Nephron progenitor cell (in vitro differentiated cells): ENCODE results near the gene CLEC16A.
A peak's percentile ranks its signal among the peaks of the same experiment; 100 is the strongest.

ENCODE experiments used
- DNase-seq: peaks from one replicate; pipeline ENCODE4 v3.0.0; 2021
- H3K27ac Mint-ChIP-seq: 2 replicates; pipeline ENCODE4 v1.8.0; 2021; ENCODE audit warnings: mild to moderate bottlenecking, moderate library complexity, mixed read lengths
- H3K27me3 Mint-ChIP-seq: 2 replicates; pipeline ENCODE4 v1.8.0; 2021; ENCODE audit warnings: mild to moderate bottlenecking, low read depth, mixed read lengths; ENCODE audit not compliant: poor library complexity
- H3K36me3 Mint-ChIP-seq: 2 replicates; pipeline ENCODE4 v1.8.0; 2021; ENCODE audit warnings: low read depth, mixed read lengths
- H3K4me1 Mint-ChIP-seq: 2 replicates; pipeline ENCODE4 v1.8.0; 2021; ENCODE audit warnings: mixed read lengths
- H3K4me3 Mint-ChIP-seq: 2 replicates; pipeline ENCODE4 v1.8.0; 2021; ENCODE audit warnings: mild to moderate bottlenecking, moderate library complexity, mixed read lengths
- H3K9me3 Mint-ChIP-seq: 2 replicates; pipeline ENCODE4 v1.8.0; 2021; ENCODE audit warnings: mild to moderate bottlenecking, moderate library complexity, mixed read lengths
- CTCF ChIP-seq: fragments of 200-600 bp; sonication (generic); IDR thresholded peaks from 2 replicates; pipeline ENCODE4 v1.5.0; 2021; ENCODE audit warnings: antibody characterized with exemption

CLEC16A gene

DNA sequence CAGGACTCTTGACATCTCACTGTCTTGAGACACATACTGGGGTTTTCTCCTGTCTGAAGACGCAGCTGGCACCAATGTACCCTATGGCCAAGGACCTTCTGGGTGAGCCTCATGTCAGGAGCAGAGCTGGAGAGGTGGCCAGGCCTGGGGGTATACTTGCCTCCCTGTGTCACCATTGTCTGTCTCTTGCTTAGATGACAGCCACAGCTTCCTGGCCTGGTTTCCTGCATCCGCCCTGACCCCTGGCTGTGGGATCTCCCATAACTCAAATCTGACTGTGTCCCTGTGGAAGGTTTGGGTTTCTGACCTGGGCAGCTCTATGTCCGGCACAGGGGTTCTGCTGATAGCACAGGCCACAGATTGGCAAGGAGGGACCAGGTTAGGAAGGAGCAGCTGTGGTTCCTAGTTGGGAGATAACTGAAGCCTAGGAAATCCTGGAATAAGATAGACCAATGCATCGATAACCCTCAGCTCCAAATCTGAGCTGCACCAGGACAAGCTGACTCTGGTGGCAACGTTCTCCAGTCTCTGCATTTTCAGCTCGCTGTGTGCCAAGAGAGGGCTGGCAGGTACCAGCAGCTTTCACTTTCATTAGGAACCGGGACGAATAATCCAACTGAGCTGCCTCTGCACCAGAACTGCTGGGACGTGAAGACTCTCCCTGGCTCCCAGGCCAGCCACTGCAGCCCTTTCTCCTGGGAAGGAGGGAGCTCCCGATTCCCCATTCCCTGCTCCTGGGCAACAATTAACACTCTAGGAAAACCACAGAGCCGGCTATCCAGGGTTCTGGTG is 7.1 kb upstream of the CLEC16A start:
- H3K27ac Mint-ChIP-seq = no peak overlapping the region
- peaks cover 55% of the 10 kb centered on the region for H3K4me1 Mint-ChIP-seq
- no peaks in the 10 kb centered on the region for H3K9me3 Mint-ChIP-seq
- no peak for TF ChIP-seq CTCF
- DNase-seq = no peak
- peak overlapping the region; percentile 25 for H3K4me3 Mint-ChIP-seq
- H3K36me3 Mint-ChIP-seq = peaks cover 10% of the 10 kb centered on the region
- H3K27me3 Mint-ChIP-seq = peaks cover 5% of the 10 kb centered on the region

DNA sequence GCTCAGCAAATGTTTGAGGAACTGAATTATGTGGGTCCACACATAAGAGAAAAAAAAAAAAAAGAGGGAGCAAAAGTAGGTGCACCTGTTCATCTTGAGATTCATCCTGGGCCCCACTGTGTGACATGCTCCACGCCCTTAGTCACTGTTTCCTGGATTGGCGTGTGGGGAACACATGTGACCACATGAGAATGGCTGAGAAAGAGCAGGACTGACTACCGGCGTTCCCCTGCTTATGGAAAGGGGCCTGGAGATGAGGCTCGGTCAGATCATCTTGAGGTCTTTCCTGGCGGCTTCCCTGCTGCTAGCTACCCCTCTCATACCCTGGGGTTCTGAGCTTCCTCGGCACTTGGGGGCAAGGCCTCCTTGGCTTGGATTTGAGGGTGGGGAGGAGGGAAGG is 6.0 kb upstream of the CLEC16A start:
- Mint-ChIP-seq H3K4me1 (peaks cover 60% of the 10 kb centered on the region), H3K27me3 (peaks cover 5% of the 10 kb centered on the region), H3K9me3 (no peaks in the 10 kb centered on the region), H3K36me3 (peaks cover 10% of the 10 kb centered on the region), H3K27ac (no peak overlapping the region), H3K4me3 (no peak overlapping the region)
- no peak for TF ChIP-seq CTCF
- no peak for DNase-seq

DNA sequence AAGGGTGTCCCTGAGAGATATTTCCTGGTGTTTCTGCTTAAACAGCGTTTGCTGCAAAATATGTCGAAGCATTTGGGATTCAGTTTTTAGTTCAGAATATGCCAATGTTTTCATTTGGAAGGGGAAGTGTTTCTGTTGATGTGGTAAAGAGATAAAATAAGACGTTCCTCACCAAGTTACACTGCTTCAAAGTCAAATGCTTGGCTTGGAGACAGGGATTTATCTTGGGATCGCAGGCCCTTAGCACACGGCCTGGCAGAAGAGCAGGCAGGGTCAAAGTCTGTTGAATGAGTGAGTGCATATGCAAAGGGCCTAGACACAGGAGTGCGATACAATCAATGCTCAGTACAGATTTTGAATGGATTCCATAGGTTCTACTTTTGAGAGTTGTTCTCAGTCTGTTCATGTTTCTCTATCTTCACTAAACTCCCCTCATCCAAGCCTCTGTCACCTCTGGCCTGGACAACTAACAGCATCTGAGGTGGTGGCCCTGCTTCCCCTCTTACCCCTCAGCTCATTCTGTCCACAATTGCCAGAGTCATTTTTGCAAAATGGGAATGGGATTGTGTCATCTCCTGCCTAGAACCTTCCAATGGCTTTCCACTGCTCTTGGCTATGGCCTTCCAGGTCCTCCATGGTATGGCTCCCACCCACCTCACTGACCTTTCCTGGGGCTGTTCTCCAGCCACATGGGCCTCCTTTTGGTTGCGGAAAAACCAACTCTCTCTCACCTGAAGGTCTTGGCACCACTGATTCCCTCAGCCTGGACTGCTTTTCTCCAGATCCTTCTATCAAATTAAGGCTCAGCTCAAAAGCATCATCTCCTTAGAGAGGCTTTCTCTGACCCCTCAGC is 5.3 kb upstream of the CLEC16A start:
- H3K4me3 Mint-ChIP-seq = peak overlapping the region; percentile 94
- TF ChIP-seq CTCF = no peak
- no peak for DNase-seq
- H3K27ac Mint-ChIP-seq = no peak overlapping the region
- H3K36me3 Mint-ChIP-seq = peaks cover 10% of the 10 kb centered on the region
- no peaks in the 10 kb centered on the region for H3K9me3 Mint-ChIP-seq
- H3K27me3 Mint-ChIP-seq = peaks cover 5% of the 10 kb centered on the region
- peaks cover 64% of the 10 kb centered on the region for H3K4me1 Mint-ChIP-seq

DNA sequence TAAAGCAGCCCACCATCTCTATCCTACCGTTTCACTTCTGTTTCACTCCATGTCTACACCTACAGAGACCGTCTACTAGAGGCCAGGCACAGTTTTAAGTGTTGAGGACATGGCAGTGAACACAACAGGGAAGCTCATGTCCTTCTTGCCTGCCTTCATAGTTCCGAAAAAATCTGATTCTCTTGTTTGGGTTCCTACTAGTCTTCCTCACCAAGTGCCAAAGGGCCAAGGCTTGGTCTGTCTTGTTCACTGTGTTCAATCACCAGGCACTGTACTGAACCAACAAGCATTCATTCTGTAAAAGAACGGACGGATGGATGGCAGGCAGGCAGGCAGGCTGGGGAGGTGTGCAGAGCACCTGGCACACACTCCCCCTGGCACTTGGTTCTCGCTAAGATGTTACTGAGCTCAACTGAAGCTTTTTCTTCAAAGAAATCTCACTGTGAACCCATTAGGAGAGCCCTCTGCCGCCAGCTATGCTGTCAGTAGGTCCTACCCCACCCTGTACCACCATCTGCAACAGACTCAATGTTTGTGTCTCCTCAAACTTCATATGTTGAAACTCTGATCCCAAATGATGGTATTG is 4.6 kb upstream of the CLEC16A start:
- no peak for DNase-seq
- peaks cover 10% of the 10 kb centered on the region for H3K36me3 Mint-ChIP-seq
- H3K4me1 Mint-ChIP-seq = peaks cover 71% of the 10 kb centered on the region
- TF ChIP-seq CTCF = no peak
- H3K9me3 Mint-ChIP-seq = no peaks in the 10 kb centered on the region
- H3K27ac Mint-ChIP-seq = no peak overlapping the region
- peak overlapping the region; percentile 94 for H3K4me3 Mint-ChIP-seq
- H3K27me3 Mint-ChIP-seq = peaks cover 5% of the 10 kb centered on the region

- Mint-ChIP-seq H3K27me3 (peaks cover 5% of the 10 kb centered on the region), H3K4me3 (peak overlapping the region; percentile 94), H3K4me1 (peaks cover 77% of the 10 kb centered on the region), H3K36me3 (peaks cover 10% of the 10 kb centered on the region), H3K27ac (no peak overlapping the region), H3K9me3 (no peaks in the 10 kb centered on the region)
- TF ChIP-seq CTCF = no peak
- no peak for DNase-seq
Measured at GRCh38 chr16:10940501-10941079, 3.8 kb upstream of the CLEC16A start.
